HEK293T (cell line): Measurements from ENCODE around the gene ALG1L2.
"Not testable (repeated sequence)": the region's sequence is repeated elsewhere in the genome, so short reads cannot be mapped to it uniquely, and the experiment has no call there.

Experiments
- BHLHE40 ChIP-seq: fragments of 450-650 bp; IDR thresholded peaks from 2 replicates; pipeline ENCODE4 v1.6.1; 2016; ENCODE audit warnings: mild to moderate bottlenecking, moderate library complexity, borderline replicate concordance
- ELF4 ChIP-seq: fragments of 450-650 bp; IDR thresholded peaks from 2 replicates; pipeline ENCODE4 v1.6.1; 2017; ENCODE audit warnings: antibody characterized with exemption
- FOXA1 ChIP-seq: fragments of 450-650 bp; IDR thresholded peaks from 2 replicates; pipeline ENCODE4 v1.6.1; 2016; ENCODE audit warnings: mild to moderate bottlenecking
- FOXK2 ChIP-seq: fragments of 450-650 bp; IDR thresholded peaks from 2 replicates; pipeline ENCODE4 v1.6.1; 2016; ENCODE audit warnings: mild to moderate bottlenecking
- FOXM1 ChIP-seq: fragments of 450-650 bp; IDR thresholded peaks from 2 replicates; pipeline ENCODE4 v1.6.1; 2017; ENCODE audit warnings: mild to moderate bottlenecking, borderline replicate concordance
- L3MBTL2 ChIP-seq: fragments of 450-650 bp; conservative IDR thresholded peaks from 2 replicates; pipeline ENCODE4 v1.6.1; 2016; ENCODE audit warnings: mild to moderate bottlenecking
- LEF1 ChIP-seq: fragments of 450-650 bp; IDR thresholded peaks from 2 replicates; pipeline ENCODE4 v1.6.1; 2017; ENCODE audit warnings: mild to moderate bottlenecking, borderline replicate concordance
- NFRKB ChIP-seq: fragments of 450-650 bp; IDR thresholded peaks from 2 replicates; pipeline ENCODE4 v1.6.1; 2016; ENCODE audit warnings: mild to moderate bottlenecking, moderate library complexity
- PKNOX1 ChIP-seq: fragments of 450-650 bp; IDR thresholded peaks from 2 replicates; pipeline ENCODE4 v1.6.1; 2016
- SP1 ChIP-seq: fragments of 450-650 bp; IDR thresholded peaks from 2 replicates; pipeline ENCODE4 v1.6.1; 2017
- SUZ12 ChIP-seq: fragments of 450-650 bp; IDR thresholded peaks from 2 replicates; pipeline ENCODE4 v1.6.1; 2016; ENCODE audit warnings: mild to moderate bottlenecking
- TARDBP ChIP-seq: fragments of 450-650 bp; IDR thresholded peaks from 2 replicates; pipeline ENCODE4 v1.6.1; 2016
- ZNF384 ChIP-seq: fragments of 450-650 bp; IDR thresholded peaks from 2 replicates; pipeline ENCODE4 v1.6.1; 2016

- TF ChIP-seq BHLHE40, FOXA1, SP1, NFRKB, FOXK2, ELF4, L3MBTL2, TARDBP, FOXM1, ZNF384, PKNOX1, SUZ12, LEF1: not testable (repeated sequence)
Measured at GRCh38 chr3:130122891-130123775, 41.5 kb downstream of the ALG1L2 start.
